HL-60 (cell line): ENCODE measurements around the gene GALNT6.

ENCODE experiments used
- CTCF ChIP-seq: IDR thresholded peaks from one replicate; pipeline ENCODE4 v1.5.1; 2011; ENCODE audit warnings: low read length, control low read depth, inconsistent platforms; ENCODE audit not compliant: insufficient read depth
- GABPA ChIP-seq: IDR thresholded peaks from 2 replicates; pipeline ENCODE4 v1.6.1; 2012; ENCODE audit warnings: low read depth
- POLR2AphosphoS5 ChIP-seq: IDR thresholded peaks from 2 replicates; pipeline ENCODE4 v1.6.1; 2012; ENCODE audit warnings: low read depth
- REST ChIP-seq: IDR thresholded peaks from 2 replicates; pipeline ENCODE4 v1.6.1; 2012; ENCODE audit warnings: low read depth; ENCODE audit not compliant: insufficient replicate concordance
- SPI1 ChIP-seq: IDR thresholded peaks from 2 replicates; pipeline ENCODE4 v1.6.1; 2012; ENCODE audit warnings: low read depth, mild to moderate bottlenecking, borderline replicate concordance

- TF ChIP-seq CTCF (no peak), POLR2AphosphoS5 (no peak), REST (no peak), GABPA (no peak), SPI1 (no peak)
Measured at GRCh38 chr12:51359851-51360250, 31.4 kb downstream of the GALNT6 start.
